ENCODE results near the gene MESD. TPM values are rescaled to one million over a fixed set of nuclear protein-coding genes. Genes with fewer than 3 reads are reported as not detected.
A peak's percentile ranks its signal among the peaks of the same experiment; 100 is the strongest.

The MESD gene
- polyA plus RNA-seq, 3 donors from 2014 or later, result 22.3 to 39.6 (median 32.1) TPM

DNA sequence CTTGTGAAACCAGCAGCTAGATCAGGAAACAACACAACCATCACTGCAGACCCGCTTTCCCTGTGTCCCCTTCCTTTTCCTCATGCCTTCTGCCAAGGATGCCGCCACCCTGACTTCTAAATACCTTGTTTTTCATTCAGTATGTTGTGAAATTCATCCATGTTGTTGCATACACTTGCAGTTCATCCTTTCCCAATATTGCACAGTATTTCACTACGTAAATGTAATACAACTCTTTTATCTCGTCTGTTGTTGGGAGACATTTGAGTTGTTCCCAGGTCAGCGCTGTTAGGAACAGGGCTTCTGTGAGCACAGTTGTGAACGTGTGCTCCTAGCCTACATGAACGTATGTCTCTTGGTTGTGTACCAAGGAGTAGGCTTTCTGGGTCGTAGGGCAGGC lies 35.3 kb upstream of the MESD start:
- Mint-ChIP-seq H3K36me3 (peaks cover 0 to 3% (median 0%) of the 10 kb centered on the region in 3 donors), H3K27me3 (ENCODE audit: low read depth in 3 of 3) (peaks cover 5 to 7% (median 6%) of the 10 kb centered on the region in 3 donors), H3K27ac (peak overlapping the region in 1 of 6 donors; percentile 3), H3K4me1 (peaks cover 1 to 18% of the 10 kb centered on the region in 2 donors), H3K4me3 (no peak overlapping the region), H3K9me3 (peaks cover 0 to 2% (median 0%) of the 10 kb centered on the region in 6 donors)
- DNase-seq, result no peak

DNA sequence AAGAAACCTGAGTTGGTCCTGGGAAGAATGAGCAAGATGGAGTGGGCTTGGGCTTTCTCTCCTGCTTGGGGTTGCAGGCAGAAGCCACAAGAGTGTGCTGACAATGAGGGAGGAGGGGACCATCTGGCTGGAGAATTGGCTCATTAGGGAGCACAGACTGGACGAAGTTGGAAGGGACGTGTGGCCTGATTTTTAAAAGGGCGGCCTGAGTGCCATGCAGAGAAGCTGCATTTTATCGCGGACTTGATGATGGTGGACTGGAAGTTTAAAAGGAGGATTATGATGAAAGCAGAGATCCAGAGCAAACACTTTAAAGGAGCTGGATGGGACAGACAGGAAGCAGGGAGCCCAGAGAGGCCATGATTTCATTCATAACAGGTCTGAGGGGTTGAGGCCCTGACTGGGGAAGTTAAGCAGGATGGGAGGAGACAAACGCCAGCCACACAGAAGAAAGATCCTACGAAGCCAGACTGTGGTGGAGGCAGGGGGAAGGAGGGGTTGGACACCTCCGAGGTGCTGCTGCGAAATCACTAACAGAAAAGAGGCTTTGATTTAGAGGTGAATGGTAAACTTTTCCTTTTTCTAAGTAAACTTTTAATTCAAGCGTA lies 34.8 kb upstream of the MESD start:
- H3K27me3 Mint-ChIP-seq (ENCODE audit: low read depth in 3 of 3), result peaks cover 4 to 7% (median 5%) of the 10 kb centered on the region in 3 donors
- no peak for DNase-seq
- no peaks in the 10 kb centered on the region for H3K9me3 Mint-ChIP-seq
- H3K4me3 Mint-ChIP-seq, result no peak overlapping the region
- peaks cover 1 to 18% of the 10 kb centered on the region in 2 donors for H3K4me1 Mint-ChIP-seq
- H3K36me3 Mint-ChIP-seq, result no peaks in the 10 kb centered on the region
- H3K27ac Mint-ChIP-seq, result no peak overlapping the region

DNA sequence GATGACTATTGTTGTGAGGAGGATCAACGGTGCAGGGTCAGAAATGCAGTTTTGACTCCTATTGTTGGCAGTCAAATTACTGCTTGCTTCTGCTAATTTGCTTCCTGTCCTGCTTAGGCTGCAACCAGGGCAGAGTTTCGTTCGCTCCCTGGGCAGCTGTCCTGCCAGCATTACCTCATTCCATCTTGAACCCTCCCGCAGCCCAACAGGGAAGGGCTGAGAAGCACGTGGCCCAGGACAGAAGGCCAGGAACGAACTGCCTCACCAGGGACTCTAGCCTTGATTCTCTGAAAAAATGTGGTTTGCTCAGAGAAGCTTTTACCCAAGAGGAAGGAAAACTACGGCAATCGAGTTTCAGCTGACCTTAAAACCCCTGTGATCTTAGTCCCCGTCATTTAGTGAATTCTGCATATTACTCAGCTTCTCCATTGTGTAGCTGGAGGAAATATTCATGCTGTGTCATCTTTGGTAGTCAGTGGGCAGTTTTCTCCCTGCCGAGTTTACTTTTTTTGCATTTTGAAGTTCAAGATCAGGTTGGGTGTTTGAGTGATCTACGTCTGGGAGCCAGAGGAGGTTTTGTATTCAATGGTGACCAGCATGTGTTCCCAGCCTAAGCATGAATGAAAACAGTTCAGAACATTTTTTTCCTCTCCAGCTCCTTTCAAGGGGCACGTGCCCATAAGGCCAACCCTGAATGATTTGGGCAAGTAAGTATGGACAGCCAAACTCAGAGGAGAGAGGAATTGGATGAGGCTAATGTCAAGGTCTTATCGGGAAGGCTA lies 34.1 kb upstream of the MESD start:
- H3K27me3 Mint-ChIP-seq (ENCODE audit: low read depth in 3 of 3), result peaks cover 4 to 7% (median 5%) of the 10 kb centered on the region in 3 donors
- peak overlapping the region in 1 of 5 donors; percentile 53 for H3K4me3 Mint-ChIP-seq
- H3K9me3 Mint-ChIP-seq, result no peaks in the 10 kb centered on the region
- no peaks in the 10 kb centered on the region for H3K36me3 Mint-ChIP-seq
- no peak overlapping the region for H3K27ac Mint-ChIP-seq
- peaks cover 1 to 18% of the 10 kb centered on the region in 2 donors for H3K4me1 Mint-ChIP-seq
- no peak for DNase-seq

DNA sequence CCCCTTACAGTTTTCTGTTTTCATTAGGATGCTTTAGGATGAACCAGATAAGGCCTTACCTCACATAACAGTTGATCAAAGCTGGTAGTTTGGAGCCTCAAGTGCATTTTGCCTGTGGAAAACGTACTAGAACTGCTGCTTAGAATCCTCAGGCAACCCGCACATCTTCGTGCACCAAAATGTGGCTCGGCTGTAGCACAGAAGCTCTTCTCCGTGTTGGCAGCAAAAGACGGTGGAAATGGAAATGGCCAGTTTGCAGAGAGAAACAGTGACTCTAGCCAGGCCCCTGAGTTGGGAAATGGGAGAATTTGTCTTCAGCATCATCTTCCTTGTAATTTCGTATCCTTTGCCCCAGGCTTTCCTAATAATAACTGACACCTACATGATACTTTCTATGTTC lies 31.7 kb upstream of the MESD start:
- no peaks in the 10 kb centered on the region for H3K9me3 Mint-ChIP-seq
- H3K4me3 Mint-ChIP-seq, result no peak overlapping the region
- H3K27me3 Mint-ChIP-seq (ENCODE audit: low read depth in 3 of 3), result peaks cover 0 to 6% (median 5%) of the 10 kb centered on the region in 3 donors
- H3K4me1 Mint-ChIP-seq, result peaks cover 1 to 18% of the 10 kb centered on the region in 2 donors
- H3K27ac Mint-ChIP-seq, result no peak overlapping the region
- DNase-seq, result no peak
- H3K36me3 Mint-ChIP-seq, result peaks cover 0 to 4% (median 0%) of the 10 kb centered on the region in 3 donors

DNA sequence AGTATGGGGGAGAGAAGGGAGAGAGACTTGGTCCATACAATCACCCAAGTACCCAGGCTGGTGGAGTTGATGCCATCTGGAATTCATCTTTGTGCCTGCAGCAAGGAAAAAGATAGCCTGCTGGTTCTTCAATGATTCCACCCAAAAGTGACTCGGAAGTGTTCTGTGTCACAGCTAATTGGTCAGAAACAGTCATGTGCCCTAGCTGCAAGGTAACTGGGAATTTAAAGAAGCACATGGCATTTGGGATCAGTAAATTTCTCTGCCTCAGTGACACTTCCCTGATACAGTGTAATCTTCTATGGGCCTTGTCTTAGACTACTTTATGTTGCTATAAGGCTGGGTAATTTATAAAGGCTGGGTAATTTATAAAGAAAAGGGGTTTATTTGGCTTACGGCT lies 28.6 kb upstream of the MESD start:
- Mint-ChIP-seq H3K27me3 (ENCODE audit: low read depth in 3 of 3) (peaks cover 0 to 4% (median 2%) of the 10 kb centered on the region in 3 donors), H3K27ac (no peak overlapping the region)

DNA sequence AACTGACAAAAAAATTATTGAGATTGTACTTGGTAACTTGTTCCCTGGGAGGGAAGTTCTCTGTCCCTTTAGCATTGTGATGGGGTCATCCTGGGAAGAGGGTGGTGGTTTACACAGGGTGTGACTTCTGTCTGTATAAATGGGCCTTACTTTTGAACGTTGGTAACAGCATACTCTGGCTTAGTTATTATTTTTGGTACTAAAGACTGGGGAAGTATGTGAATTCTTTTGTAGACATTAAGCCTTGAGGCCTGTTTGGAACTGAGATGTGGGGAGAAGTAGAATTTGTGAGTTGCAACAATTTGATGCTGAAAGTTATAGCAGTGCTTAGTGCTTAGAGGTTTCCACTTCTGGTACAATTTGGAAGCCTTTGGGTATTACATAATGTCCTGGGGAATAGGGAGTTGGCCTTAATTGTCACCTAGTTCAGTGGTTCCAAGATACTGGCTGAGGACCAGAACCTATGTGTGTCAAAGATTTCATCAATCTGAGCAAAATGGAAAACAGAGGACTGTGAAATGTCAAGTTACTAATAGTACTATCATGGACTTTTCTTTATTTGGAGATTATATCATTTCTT lies 27.0 kb upstream of the MESD start:
- Mint-ChIP-seq H3K27me3 (ENCODE audit: low read depth in 3 of 3) (peaks cover 0 to 4% (median 2%) of the 10 kb centered on the region in 3 donors), H3K9me3 (no peaks in the 10 kb centered on the region), H3K27ac (no peak overlapping the region), H3K36me3 (peaks cover 0 to 4% (median 4%) of the 10 kb centered on the region in 3 donors), H3K4me1 (peaks cover 4 to 8% of the 10 kb centered on the region in 2 donors), H3K4me3 (no peak overlapping the region)
- DNase-seq, result no peak

More for the DNA sequence above, 28.6 kb upstream of the MESD start:
- H3K4me1 Mint-ChIP-seq, result peaks cover 2 to 8% of the 10 kb centered on the region in 2 donors
- H3K36me3 Mint-ChIP-seq, result peaks cover 0 to 4% (median 4%) of the 10 kb centered on the region in 3 donors
- no peak for DNase-seq
- H3K4me3 Mint-ChIP-seq, result no peak overlapping the region
- no peaks in the 10 kb centered on the region for H3K9me3 Mint-ChIP-seq

DNA sequence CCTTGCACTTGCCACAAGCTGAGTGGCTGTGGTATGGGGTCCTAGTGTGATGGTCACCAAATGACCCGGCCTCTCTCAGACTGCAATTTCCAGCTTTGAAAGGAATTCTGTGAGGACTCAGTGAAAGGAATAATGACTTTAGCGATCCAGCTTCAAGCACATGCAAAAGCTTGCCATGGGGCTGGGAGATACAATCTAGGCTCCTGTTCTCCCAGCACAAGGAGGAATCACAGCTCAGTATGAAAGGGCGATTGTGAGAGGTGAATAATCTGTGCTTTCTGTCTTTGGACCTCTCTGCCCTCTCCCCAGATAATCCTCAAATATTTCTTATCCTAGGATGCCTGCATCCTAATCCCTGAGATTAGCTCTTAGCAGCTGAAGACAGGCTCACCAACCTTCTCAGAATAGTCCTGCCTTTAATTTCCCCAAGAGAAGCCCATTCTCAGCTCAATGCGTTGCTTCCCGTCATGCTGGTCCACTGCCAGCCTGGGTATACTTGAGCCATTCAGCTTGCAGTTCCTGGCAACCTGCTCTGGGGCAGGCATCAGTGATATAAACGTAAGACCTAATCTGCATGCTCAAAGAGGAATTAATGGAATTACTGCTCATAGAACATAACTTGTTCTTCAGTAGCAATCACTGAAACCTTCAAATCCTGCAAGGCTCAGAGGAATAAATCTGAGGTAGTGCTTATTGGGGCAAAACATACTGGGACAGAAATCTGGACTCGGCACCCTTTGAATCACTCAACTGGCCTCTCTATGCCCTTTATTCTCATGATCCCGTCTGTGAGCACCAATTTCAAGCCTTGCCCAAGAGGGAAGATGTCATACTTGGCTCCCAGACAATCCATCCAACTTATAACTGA lies 26.2 kb upstream of the MESD start:
- Mint-ChIP-seq H3K9me3 (no peaks in the 10 kb centered on the region), H3K27ac (no peak overlapping the region), H3K4me3 (no peak overlapping the region)

DNA sequence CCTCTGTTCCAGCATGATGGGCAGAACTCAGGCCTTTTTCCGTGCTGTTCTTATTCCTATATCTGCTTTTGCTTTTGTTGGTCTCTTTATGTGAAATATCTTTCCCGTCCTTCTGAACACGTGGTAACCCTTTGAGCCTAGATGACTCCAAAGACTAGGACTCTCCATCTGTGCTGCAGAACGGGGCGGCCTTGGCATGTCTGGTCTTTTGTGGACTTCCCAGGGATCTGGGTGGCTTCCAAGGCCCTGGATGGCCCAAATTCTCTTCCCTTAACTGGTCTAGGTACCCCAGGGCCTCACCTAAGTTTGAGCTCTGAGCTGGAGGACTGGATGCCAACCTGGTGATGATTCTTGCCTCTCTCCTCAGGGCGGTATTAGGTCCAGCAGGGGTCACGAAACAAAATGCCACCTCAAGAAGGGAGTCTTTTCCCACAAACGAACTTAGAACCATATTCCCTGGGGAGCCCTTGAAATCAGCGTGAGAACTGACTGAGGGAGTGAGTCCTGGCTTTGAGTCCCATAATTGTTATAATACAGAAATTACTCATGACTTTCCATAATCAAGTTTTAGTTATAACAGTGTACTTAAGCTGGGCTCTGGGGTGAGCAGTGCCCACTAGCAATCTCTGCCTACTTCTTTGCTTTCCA lies 25.0 kb upstream of the MESD start:
- DNase-seq, result no peak
- H3K27ac Mint-ChIP-seq, result peak overlapping the region in 2 of 6 donors; percentile 18 to 49

More for the DNA sequence above, 26.2 kb upstream of the MESD start:
- H3K36me3 Mint-ChIP-seq, result peaks cover 0 to 4% (median 4%) of the 10 kb centered on the region in 3 donors
- peaks cover 0 to 2% (median 2%) of the 10 kb centered on the region in 3 donors for H3K27me3 Mint-ChIP-seq (ENCODE audit: low read depth in 3 of 3)
- DNase-seq, result no peak
- H3K4me1 Mint-ChIP-seq, result peaks cover 4 to 8% of the 10 kb centered on the region in 2 donors

DNA sequence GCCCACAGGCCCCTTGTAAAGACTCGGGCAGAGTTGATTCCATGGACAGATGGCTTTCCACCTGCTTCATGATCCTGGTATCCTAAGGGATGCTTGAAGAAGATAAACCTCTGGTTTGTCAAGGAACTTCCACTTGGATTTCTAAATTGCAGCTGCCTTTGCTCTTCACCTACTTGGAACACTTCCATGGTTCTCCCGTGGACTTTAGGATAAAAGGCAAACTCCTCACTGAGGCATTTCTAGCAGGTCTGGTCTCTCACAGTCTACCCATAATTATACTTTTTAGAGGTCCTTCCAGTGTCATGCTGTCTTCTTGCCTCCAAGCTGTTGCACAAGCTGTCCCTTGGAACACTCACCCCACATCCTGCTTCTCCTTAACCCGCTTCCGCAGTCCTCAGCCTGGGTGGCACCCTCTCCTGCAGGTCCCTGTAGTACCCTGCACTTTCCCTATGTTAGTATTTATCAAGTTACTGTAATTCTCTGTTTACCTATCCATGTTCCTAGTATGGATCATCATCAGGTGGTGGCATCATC lies 23.8 kb upstream of the MESD start:
- Mint-ChIP-seq H3K27me3 (ENCODE audit: low read depth in 3 of 3) (peaks cover 0 to 2% (median 0%) of the 10 kb centered on the region in 3 donors), H3K4me1 (peaks cover 7 to 24% of the 10 kb centered on the region in 2 donors), H3K4me3 (no peak overlapping the region), H3K36me3 (peaks cover 0 to 7% (median 4%) of the 10 kb centered on the region in 3 donors), H3K27ac (peak overlapping the region in 2 of 6 donors; percentile 29 to 59), H3K9me3 (no peaks in the 10 kb centered on the region)
- DNase-seq, result no peak

More for the DNA sequence above, 25.0 kb upstream of the MESD start:
- Mint-ChIP-seq H3K9me3 (no peaks in the 10 kb centered on the region), H3K36me3 (peaks cover 0 to 7% (median 4%) of the 10 kb centered on the region in 3 donors), H3K4me3 (no peak overlapping the region), H3K27me3 (ENCODE audit: low read depth in 3 of 3) (peaks cover 0 to 2% (median 0%) of the 10 kb centered on the region in 3 donors), H3K4me1 (peaks cover 6 to 13% of the 10 kb centered on the region in 2 donors)

DNA sequence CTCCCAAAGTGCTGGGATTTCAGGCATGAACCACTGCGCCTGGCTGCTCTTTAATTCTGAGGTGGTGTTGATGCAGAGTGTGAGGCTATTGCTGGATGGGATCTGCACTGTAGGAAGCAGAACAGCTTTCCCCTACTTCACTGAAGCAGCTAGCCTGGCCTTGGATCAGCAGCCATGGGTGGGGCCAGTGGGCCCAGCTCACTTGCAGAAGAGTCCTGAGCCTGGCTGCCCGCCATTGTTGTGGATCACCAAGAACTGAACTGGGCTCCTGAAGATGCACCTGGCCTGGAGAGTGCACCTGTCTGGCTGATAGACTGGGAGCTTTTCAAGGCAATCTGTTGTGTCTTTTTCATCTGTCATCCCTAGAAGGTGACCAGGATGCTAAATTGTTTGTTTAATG lies 23.0 kb upstream of the MESD start:
- Mint-ChIP-seq H3K9me3 (no peaks in the 10 kb centered on the region), H3K27me3 (ENCODE audit: low read depth in 3 of 3) (peaks cover 0 to 2% (median 0%) of the 10 kb centered on the region in 3 donors), H3K27ac (no peak overlapping the region), H3K4me3 (no peak overlapping the region), H3K4me1 (peaks cover 7 to 33% of the 10 kb centered on the region in 2 donors), H3K36me3 (peaks cover 0 to 7% (median 4%) of the 10 kb centered on the region in 3 donors)
- no peak for DNase-seq

DNA sequence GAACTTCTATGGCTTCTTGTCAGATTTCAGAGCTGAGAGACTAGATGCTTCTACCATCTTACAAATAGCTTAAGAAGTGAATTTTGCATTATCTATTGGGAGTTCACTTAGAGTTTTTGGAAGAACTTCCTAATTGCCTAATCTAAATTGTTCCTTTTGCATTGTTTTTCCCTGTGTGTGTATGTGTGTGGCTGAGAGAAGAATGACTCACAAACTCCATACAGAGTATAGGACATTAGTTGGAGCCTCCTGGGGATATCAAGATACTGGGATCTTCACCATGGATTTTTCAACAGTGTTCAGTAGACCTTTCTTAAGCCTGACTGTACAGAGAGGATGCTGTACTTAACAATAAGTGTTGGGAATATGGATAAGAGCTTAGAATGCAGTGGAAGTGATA lies 22.0 kb upstream of the MESD start:
- H3K27me3 Mint-ChIP-seq (ENCODE audit: low read depth in 3 of 3), result peaks cover 0 to 2% (median 0%) of the 10 kb centered on the region in 3 donors
- H3K36me3 Mint-ChIP-seq, result peaks cover 0 to 6% (median 4%) of the 10 kb centered on the region in 3 donors
- DNase-seq, result no peak
- no peak overlapping the region for H3K4me3 Mint-ChIP-seq
- H3K27ac Mint-ChIP-seq, result peak overlapping the region in 1 of 6 donors; percentile 2
- peaks cover 12 to 43% of the 10 kb centered on the region in 2 donors for H3K4me1 Mint-ChIP-seq
- no peaks in the 10 kb centered on the region for H3K9me3 Mint-ChIP-seq

DNA sequence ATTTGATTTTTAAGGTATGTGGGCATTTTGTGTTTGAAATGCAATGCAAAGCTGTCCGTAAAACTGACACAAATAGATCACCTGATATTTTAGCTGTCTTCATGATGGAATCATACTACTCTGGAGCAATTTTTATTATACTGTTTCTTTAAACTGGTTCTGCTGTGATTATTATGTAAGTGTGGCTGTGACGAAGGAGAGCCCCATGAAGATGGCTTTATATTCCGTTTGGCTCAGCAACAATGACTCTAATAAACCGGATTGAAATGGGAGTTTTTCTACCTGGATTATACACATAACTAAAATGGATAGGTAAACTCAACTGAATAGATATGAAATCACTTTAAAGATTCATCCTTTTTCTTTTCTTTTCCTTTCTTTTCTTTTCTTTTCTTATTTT lies 20.5 kb upstream of the MESD start:
- no peak for DNase-seq
- H3K36me3 Mint-ChIP-seq, result peaks cover 0 to 4% (median 3%) of the 10 kb centered on the region in 3 donors
- H3K27ac Mint-ChIP-seq, result peak overlapping the region in 2 of 6 donors; percentile 22 to 49
- peaks cover 0 to 2% (median 0%) of the 10 kb centered on the region in 3 donors for H3K27me3 Mint-ChIP-seq (ENCODE audit: low read depth in 3 of 3)
- H3K9me3 Mint-ChIP-seq, result no peaks in the 10 kb centered on the region
- H3K4me1 Mint-ChIP-seq, result peaks cover 15 to 51% of the 10 kb centered on the region in 2 donors
- H3K4me3 Mint-ChIP-seq, result no peak overlapping the region
